Activated gamma-delta T cell treated with anti-CD3 and anti-CD28 coated beads, Interleukin-2, amount 50 U/mL, for 16 hours (primary cell): Measurements from ENCODE around the gene ZBTB32.

ENCODE experiments used
- DNase-seq: peaks from one replicate; pipeline ENCODE4 v3.0.0-alpha.2; 2020; ENCODE audit warnings: low read depth

The ZBTB32 gene

GRCh38 chr19:35752746-35753350, 48.5 kb downstream of the ZBTB32 start:
- no peak for DNase-seq

GRCh38 chr19:35753634-35754369, 49.4 kb downstream of the ZBTB32 start:
- DNase-seq = no peak

DNA sequence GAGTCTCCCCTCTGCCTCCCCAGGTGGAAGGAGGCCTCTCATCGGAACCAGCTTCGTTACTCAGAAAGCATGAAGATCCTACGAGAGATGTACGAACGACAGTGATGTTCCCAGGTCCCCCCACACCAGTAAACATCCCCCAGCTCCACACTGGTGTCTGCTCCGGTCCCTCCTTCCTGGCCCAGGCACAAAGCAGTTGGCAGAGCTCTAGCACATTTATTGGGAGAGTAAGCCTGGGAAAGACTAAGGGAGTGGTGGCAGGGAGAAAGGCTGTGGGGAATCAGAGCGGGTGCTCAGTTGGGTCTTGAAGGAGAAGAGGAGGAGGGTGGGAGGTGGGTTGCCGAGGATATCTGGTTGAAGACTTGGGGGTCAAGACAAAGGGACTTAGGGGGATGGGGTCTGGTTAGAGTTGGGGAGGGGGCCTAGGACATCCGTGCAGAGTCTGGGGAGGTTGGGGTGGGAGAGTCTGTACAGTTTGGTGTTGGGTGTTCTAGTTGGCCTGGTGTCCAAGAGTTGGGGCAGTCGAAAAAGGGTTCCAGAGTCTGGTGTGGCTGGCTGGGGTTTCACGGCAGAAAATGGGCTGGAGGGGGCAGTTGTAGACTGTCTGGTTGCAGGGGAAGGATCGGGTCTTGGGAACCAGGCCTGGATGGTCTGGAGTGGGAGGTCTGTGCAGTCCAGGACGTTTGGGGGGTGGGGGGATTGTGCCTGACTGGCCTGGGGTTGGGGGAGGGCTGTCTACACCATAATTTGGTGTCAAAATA, 50.2 kb downstream of the ZBTB32 start:
- DNase-seq = no peak

DNA sequence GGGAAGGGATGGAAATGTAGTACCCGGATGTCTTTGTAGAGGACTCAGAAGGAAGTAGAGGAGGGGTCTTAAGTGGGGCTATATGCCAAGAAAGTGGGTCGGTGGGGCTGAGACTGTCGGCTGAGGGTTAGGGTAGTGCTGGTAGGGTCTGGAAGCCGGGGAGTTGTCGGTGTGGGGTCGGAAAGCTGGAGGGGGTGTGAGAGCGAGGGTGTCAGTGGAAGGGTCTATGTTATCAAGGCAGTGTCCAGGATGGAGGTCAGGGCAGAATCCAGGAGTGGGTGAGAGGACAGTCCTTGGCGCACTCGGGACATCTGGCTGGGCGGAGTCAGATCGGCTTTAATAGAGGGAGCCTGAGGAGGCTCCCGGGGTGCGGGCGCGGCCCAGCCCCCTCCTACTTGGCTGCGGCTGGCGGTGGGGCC, 50.8 kb downstream of the ZBTB32 start:
- no peak for DNase-seq

GRCh38 chr19:35755550-35756376, 51.4 kb downstream of the ZBTB32 start:
- no peak for DNase-seq

GRCh38 chr19:35756377-35757230, 52.2 kb downstream of the ZBTB32 start, which contains the start of gene HSPB6:
HSPB6 (minus strand) TSS chr19:35757029; CDS start chr19:35757008, 21 bp downstream.
- DNase-seq = no peak

DNA sequence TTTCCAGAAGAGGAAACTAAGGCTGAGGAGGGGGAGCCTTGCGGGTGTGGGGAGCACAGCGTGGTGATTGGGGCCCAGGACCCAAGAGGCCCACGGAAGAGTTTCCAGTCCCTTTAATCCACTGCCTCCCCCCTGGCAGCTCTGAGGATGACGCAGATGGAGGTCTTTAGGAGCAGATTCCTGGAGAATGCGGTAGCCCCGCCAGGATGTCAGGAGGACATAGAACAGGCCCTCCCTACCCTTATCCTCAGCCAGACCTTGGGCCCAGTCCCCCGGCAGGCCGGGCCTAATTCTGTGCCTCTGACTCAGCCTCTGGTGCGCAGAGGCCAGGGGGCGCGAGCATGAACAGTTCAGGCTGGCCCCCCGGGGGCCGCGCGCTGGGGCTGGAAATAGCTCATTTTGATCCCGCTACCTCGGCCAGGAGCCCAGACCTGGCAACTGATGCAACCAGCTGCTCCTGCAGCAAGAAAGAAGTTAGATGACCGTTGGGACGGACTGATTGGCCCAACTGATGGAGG, 52.9 kb downstream of the ZBTB32 start:
- no peak for DNase-seq

DNA sequence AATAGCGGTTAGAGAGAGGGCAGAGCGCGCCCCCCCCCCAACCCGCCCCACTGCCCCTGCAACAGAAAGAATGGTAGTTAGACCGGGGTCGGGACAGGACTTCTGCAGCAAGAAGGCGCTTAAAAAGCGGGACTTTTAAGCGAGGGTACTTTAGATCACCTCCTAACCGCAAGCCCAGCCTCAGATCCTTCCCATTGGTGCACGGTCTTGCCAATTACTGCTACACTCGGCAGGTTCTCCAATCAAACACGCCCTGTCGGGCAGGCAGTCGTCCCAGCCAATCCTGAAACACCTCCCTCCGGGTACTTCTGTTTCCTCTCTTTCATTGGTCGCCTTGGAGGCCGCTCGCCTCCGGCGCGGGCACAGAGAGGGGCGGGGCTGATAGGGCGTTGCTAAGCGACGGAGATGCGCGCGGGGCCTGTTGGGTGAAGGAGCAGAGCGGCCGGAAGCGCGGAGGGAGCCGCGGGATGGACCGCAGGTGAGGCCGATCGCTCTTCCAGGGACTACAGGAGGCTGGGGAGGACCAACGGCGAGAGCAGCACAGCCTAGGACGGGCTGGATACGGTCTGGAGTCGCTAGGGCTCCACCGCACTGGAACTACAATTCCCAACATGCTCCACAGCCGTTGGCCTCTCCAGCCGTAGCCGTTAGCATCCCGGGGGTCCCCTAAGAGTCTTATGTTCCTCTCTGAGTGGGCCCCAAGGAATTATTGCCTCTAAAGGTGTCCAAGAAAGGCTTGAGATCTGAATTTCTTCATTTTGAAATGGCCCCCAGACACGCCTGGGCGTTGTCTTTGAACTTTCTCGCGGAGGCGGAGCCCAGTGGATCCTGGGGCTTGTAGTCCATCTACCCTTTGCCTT, 53.6 kb downstream of the ZBTB32 start, which contains the start of gene PROSER3:
TSS of gene PROSER3 (plus strand) at position 428 of the 860 bp plus-strand sequence. CDS start at position 468, 40 bp downstream.
- peak; percentile 96 for DNase-seq

DNA sequence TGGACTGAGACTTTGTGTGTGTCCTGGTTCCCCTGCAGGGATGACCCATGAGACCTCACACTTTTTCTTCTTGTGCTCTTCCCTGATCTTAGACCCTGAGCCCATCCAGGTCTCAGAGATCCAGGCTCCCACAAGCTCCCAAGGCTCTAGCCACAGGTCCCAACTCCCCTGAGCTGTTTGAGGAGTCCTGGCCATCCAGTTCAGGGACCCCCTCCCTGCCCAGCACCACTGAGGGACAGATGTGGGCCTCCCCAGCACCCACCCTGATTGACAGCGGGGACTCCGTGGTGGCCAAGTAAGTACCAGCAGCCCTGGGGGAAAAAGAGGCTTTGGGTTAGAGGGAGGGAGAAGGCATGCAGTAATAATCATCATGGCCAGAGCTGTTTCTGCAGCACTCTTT, 55.3 kb downstream of the ZBTB32 start:
- no peak for DNase-seq

- no peak for DNase-seq
These were observed 56.5 kb downstream of the ZBTB32 start for GRCh38 chr19:35760711-35761349.

- no peak for DNase-seq
These were observed 60.3 kb downstream of the ZBTB32 start for GRCh38 chr19:35764432-35765315.
